Measurements from ENCODE around the gene OR52A5. TPM values are rescaled to one million over a fixed set of nuclear protein-coding genes. Genes with fewer than 3 reads are reported as not detected.
"Not testable (repeated sequence)": the region's sequence is repeated elsewhere in the genome, so short reads cannot be mapped to it uniquely, and the experiment has no call there.

OR52A5 gene
- polyA plus RNA-seq (2011; rRNA removed), result not detected in 2 replicates
- polyA minus RNA-seq (2011; rRNA and poly(A)+ RNA removed), result not detected in 2 replicates

DNA sequence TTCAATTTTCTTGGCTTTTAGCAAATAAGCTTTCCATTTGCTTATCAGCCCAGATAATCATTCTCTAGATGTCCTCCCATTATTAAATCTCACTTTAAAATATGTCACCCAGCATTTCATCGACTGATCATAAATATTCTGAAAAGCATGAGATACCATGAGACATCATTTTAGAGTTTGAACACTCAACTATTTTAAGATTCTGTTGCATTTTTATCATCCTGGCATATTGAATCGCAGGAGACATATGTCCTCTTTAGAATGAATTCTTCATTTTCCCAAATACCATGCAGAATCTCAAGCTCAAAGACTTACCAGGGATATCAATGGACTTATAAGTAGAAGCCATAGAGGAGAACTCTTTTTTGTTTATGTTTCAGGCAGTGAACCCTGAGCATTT is at the start of gene OR52A5:
TSS of gene OR52A5 (minus strand) at position 361 of the 400 bp plus-strand sequence. CDS start 5,714 bp downstream, outside the sequence.
- TF ChIP-seq, protein P1, sequence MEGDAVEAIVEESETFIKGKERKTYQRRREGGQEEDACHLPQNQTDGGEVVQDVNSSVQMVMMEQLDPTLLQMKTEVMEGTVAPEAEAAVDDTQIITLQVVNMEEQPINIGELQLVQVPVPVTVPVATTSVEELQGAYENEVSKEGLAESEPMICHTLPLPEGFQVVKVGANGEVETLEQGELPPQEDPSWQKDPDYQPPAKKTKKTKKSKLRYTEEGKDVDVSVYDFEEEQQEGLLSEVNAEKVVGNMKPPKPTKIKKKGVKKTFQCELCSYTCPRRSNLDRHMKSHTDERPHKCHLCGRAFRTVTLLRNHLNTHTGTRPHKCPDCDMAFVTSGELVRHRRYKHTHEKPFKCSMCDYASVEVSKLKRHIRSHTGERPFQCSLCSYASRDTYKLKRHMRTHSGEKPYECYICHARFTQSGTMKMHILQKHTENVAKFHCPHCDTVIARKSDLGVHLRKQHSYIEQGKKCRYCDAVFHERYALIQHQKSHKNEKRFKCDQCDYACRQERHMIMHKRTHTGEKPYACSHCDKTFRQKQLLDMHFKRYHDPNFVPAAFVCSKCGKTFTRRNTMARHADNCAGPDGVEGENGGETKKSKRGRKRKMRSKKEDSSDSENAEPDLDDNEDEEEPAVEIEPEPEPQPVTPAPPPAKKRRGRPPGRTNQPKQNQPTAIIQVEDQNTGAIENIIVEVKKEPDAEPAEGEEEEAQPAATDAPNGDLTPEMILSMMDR (IDR thresholded peaks at IDR 0.05; ENCODE audit: low read depth, low read length), result no peak
- CTCF ChIA-PET, result interaction anchor here (0.9 to 1.2 kb wide), 2 partner anchors 13 to 97 kb away, joined by 3 to 4 read pairs; no protein-coding TSS in a partner anchor
- POLR2A ChIA-PET, result no interaction called here

GRCh38 chr11:5178046-5178837 is 40.1 kb upstream of the OR52A5 start:
- DNase-seq (ENCODE audit: low read depth, low spot score), result no peak
- ChIA-PET CTCF (no interaction called here), POLR2A (no interaction called here)
- Histone ChIP-seq H3K27ac (ENCODE audit: low read depth, low read length) (no peak overlapping the region), H3K27me3 (ENCODE audit: control insufficient read depth, insufficient read depth, low read length) (no peaks in the 10 kb centered on the region), H3K9me3 (ENCODE audit: control insufficient read depth, insufficient read depth, low read length) (no peaks in the 10 kb centered on the region), H3K4me3 (ENCODE audit: low read depth, low read length) (no peak overlapping the region)
- TF ChIP-seq, protein P1 (IDR thresholded peaks at IDR 0.05; ENCODE audit: low read depth, low read length), result no peak

More for the DNA sequence above, at the start of gene OR52A5:
- Histone ChIP-seq H3K27me3 (ENCODE audit: control insufficient read depth, insufficient read depth, low read length) (no peaks in the 10 kb centered on the region), H3K27ac (ENCODE audit: low read depth, low read length) (no peak within 1 kb of the TSS), H3K9me3 (ENCODE audit: control insufficient read depth, insufficient read depth, low read length) (no peaks in the 10 kb centered on the region), H3K4me3 (ENCODE audit: low read depth, low read length) (no peak within 1 kb of the TSS)
- DNase-seq (ENCODE audit: low read depth, low spot score), result no peak

GRCh38 chr11:5174934-5175333 is 36.8 kb upstream of the OR52A5 start:
- H3K9me3 ChIP-seq (ENCODE audit: control insufficient read depth, insufficient read depth, low read length), result no peaks in the 10 kb centered on the region
- TF ChIP-seq, protein P1 (IDR thresholded peaks at IDR 0.05; ENCODE audit: low read depth, low read length), result no peak
- ChIA-PET POLR2A (no interaction called here), CTCF (no interaction called here)
- no peak for DNase-seq (ENCODE audit: low read depth, low spot score)
- H3K27ac ChIP-seq (ENCODE audit: low read depth, low read length), result no peak overlapping the region
- H3K27me3 ChIP-seq (ENCODE audit: control insufficient read depth, insufficient read depth, low read length), result no peaks in the 10 kb centered on the region
- no peak overlapping the region for H3K4me3 ChIP-seq (ENCODE audit: low read depth, low read length)

GRCh38 chr11:5171856-5172255 is 33.7 kb upstream of the OR52A5 start:
- ChIA-PET CTCF (no interaction called here), POLR2A (no interaction called here)
- no peak overlapping the region for H3K27ac ChIP-seq (ENCODE audit: low read depth, low read length)
- H3K4me3 ChIP-seq (ENCODE audit: low read depth, low read length), result no peak overlapping the region
- H3K27me3 ChIP-seq (ENCODE audit: control insufficient read depth, insufficient read depth, low read length), result no peaks in the 10 kb centered on the region
- TF ChIP-seq, protein P1 (IDR thresholded peaks at IDR 0.05; ENCODE audit: low read depth, low read length), result no peak
- no peak for DNase-seq (ENCODE audit: low read depth, low spot score)
- H3K9me3 ChIP-seq (ENCODE audit: control insufficient read depth, insufficient read depth, low read length), result no peaks in the 10 kb centered on the region

DNA sequence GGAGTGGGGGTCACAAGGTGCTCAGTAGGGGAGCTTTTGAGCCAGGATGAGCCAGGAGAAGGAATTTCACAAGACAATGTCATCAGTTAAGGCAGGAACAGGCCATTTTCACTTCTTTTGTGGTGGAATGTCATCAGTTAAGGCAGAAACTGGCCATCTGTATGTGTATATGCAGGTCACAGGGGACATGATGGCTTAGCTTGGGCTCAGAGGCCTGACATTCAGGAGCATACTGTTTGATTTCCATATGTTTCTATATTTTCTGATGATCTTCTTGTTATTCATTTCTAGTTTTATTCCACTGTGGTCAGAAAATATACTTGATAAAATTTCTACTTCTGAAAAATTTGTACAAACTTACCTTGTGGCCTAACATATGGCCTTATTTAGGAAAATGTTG is 27.7 kb upstream of the OR52A5 start:
- H3K9me3 ChIP-seq (ENCODE audit: control insufficient read depth, insufficient read depth, low read length); H3K27ac ChIP-seq (ENCODE audit: low read depth, low read length); H3K27me3 ChIP-seq (ENCODE audit: control insufficient read depth, insufficient read depth, low read length); CTCF ChIA-PET; POLR2A ChIA-PET; H3K4me3 ChIP-seq (ENCODE audit: low read depth, low read length); DNase-seq (ENCODE audit: low read depth, low spot score): not testable (repeated sequence)

- POLR2A ChIA-PET; H3K4me3 ChIP-seq (ENCODE audit: low read depth, low read length); DNase-seq (ENCODE audit: low read depth, low spot score); H3K27me3 ChIP-seq (ENCODE audit: control insufficient read depth, insufficient read depth, low read length); CTCF ChIA-PET; H3K27ac ChIP-seq (ENCODE audit: low read depth, low read length); H3K9me3 ChIP-seq (ENCODE audit: control insufficient read depth, insufficient read depth, low read length): not testable (repeated sequence)
These were observed 26.7 kb upstream of the OR52A5 start for GRCh38 chr11:5164807-5165206.

DNA sequence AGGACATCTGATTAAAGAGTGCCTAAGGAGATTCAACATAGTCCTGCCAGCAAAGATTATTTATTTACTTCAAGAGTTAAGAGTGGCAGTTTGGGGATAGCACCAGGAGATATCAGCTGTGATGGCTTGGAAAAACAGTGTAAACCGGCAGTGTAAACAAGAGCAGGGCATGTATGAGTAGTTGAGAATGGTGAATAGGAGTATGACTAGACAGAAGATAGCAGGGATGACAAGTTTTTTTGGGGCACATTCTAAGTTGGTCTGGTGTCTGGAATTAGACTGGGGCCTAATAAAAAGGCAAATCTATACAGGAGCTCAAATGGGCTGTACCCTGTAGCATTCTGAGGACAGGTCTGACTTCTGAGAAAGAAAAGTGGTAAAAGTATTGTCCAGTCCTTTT is 22.9 kb upstream of the OR52A5 start:
- H3K4me3 ChIP-seq (ENCODE audit: low read depth, low read length); H3K9me3 ChIP-seq (ENCODE audit: control insufficient read depth, insufficient read depth, low read length); H3K27me3 ChIP-seq (ENCODE audit: control insufficient read depth, insufficient read depth, low read length); POLR2A ChIA-PET; DNase-seq (ENCODE audit: low read depth, low spot score); CTCF ChIA-PET; H3K27ac ChIP-seq (ENCODE audit: low read depth, low read length): not testable (repeated sequence)

DNA sequence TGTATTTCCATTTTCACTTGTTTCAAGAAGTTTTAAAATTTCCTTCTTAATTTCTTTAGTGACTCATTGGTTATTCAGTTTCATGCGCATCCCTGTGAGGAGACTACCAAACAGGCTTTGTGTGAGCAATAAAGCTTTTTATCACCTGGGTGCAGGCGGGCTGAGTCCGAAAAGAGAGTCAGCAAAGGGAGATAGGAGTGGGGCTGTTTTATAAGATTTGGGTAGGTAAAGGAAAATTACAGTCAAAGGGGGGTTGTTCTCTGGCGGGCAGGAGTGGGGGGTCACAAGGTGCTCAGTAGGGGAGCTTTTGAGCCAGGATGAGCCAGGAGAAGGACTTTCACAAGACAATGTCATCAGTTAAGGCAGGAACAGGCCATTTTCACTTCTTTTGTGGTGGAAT is 22.1 kb upstream of the OR52A5 start:
- DNase-seq (ENCODE audit: low read depth, low spot score); H3K27me3 ChIP-seq (ENCODE audit: control insufficient read depth, insufficient read depth, low read length): not testable (repeated sequence)

More for the DNA sequence above, 22.1 kb upstream of the OR52A5 start:
- CTCF ChIA-PET; H3K27ac ChIP-seq (ENCODE audit: low read depth, low read length); H3K4me3 ChIP-seq (ENCODE audit: low read depth, low read length); POLR2A ChIA-PET; H3K9me3 ChIP-seq (ENCODE audit: control insufficient read depth, insufficient read depth, low read length): not testable (repeated sequence)

All from AG04450 (cell line).